H1 (cell line): ENCODE measurements around the gene WDR45B. TPM values are rescaled to one million over a fixed set of nuclear protein-coding genes. Genes with fewer than 3 reads are reported as not detected.

Experiments
- CTCF ChIA-PET: fragments of 300-600 bp; sonication (Branson Sonifier 250); formaldehyde crosslinking; loops from one replicate; lab custom pipeline; 2021; ENCODE audit not compliant: partially characterized antibody; lab: Charles Lee
- POLR2A ChIA-PET: fragments of 300-600 bp; sonication (Branson Sonifier 250); formaldehyde crosslinking; loops from one replicate; lab custom pipeline; 2021; ENCODE audit warnings: inconsistent platforms; ENCODE audit not compliant: partially characterized antibody; lab: Charles Lee
- DNase-seq, 2 experiments: peaks; one replicate each; pipeline versions ENCODE4 v3.0.0 to v3.0.0-alpha.2; 2010 to 2022; ENCODE audit warnings: low spot score in 2 of 2, low read depth in 1 of 2, mixed read lengths in 1 of 2
- FAIRE-seq: peaks from 2 replicates; lab custom pipeline; 2011; peaks lifted over from hg19 to GRCh38; lab: Jason Lieb, UNC
- H2AFZ ChIP-seq: 2 replicates; pipeline ENCODE4 v1.8.1; 2012; ENCODE audit warnings: low read length, inconsistent platforms
- H2AK5ac ChIP-seq: 2 replicates; pipeline ENCODE4 v1.6.1; 2013; ENCODE audit warnings: low read depth, low read length
- H2BK120ac ChIP-seq: replicated peaks from 2 replicates; pipeline ENCODE3; 2013; ENCODE audit warnings: low read depth, low read length, inconsistent platforms
- H2BK12ac ChIP-seq: 2 replicates; pipeline ENCODE4 v1.6.1; 2013; ENCODE audit warnings: low read depth, low read length
- H2BK15ac ChIP-seq: 2 replicates; pipeline ENCODE4 v1.6.1; 2013; ENCODE audit warnings: low read length
- H2BK20ac ChIP-seq: 2 replicates; pipeline ENCODE4 v1.6.1; 2013; ENCODE audit warnings: low read length
- H2BK5ac ChIP-seq: 2 replicates; pipeline ENCODE4 v1.6.1; 2013; ENCODE audit warnings: low read depth, low read length
- H3K14ac ChIP-seq: 2 replicates; pipeline ENCODE4 v1.6.1; 2013; ENCODE audit warnings: inconsistent platforms; ENCODE audit not compliant: insufficient read length
- H3K18ac ChIP-seq: 2 replicates; pipeline ENCODE4 v1.6.1; 2013; ENCODE audit warnings: low read length; ENCODE audit errors: extremely low read depth
- H3K23ac ChIP-seq: 2 replicates; pipeline ENCODE4 v1.6.1; 2013; ENCODE audit warnings: inconsistent platforms; ENCODE audit not compliant: insufficient read length
- H3K23me2 ChIP-seq: 2 replicates; pipeline ENCODE4 v1.6.1; 2013; ENCODE audit warnings: low read depth, low read length
- H3K27ac ChIP-seq: 2 replicates; pipeline ENCODE4 v1.6.1; 2011; ENCODE audit warnings: low read depth, low read length, inconsistent platforms
- H3K27me3 ChIP-seq, 4 experiments: replicated peaks in 1 of 4; 1 replicate in 1 of 4; 2 replicates in 3 of 4; pipeline versions ENCODE4 v1.6.1 to v1.8.1; 2011 to 2013; ENCODE audit warnings: low read length in 3 of 4, mild to moderate bottlenecking in 3 of 4, inconsistent platforms in 2 of 4, mixed read lengths in 2 of 4, moderate library complexity in 1 of 4; ENCODE audit not compliant: control insufficient read depth in 3 of 4, insufficient read depth in 3 of 4; ENCODE audit errors: extremely low read depth in 1 of 4
- H3K36me3 ChIP-seq, 4 experiments: 2 replicates each; pipeline versions ENCODE4 v1.6.1 to v1.8.1; 2011 to 2013; ENCODE audit warnings: mild to moderate bottlenecking in 4 of 4, low read length in 3 of 4, moderate library complexity in 2 of 4, control low read depth in 1 of 4, inconsistent platforms in 1 of 4; ENCODE audit not compliant: insufficient read depth in 4 of 4, control insufficient read depth in 2 of 4
- H3K4ac ChIP-seq: replicated peaks from 2 replicates; pipeline ENCODE3; 2013; ENCODE audit warnings: low read length, low read depth, mixed read lengths, inconsistent platforms; ENCODE audit not compliant: insufficient read length
- H3K4me1 ChIP-seq, 4 experiments: replicated peaks in 1 of 4; 1 replicate in 1 of 4; 2 replicates in 3 of 4; pipeline versions ENCODE4 v1.6.1 to v1.8.1; 2011 to 2013; ENCODE audit warnings: low read length in 3 of 4, inconsistent platforms in 2 of 4, mixed read lengths in 1 of 4; ENCODE audit not compliant: insufficient read depth in 4 of 4, control insufficient read depth in 3 of 4
- H3K4me2 ChIP-seq, 2 experiments: 2 replicates each; pipeline versions ENCODE4 v1.6.1 to v1.8.1; 2011 to 2013; ENCODE audit warnings: low read depth in 2 of 2, low read length in 2 of 2, control low read depth in 1 of 2, inconsistent platforms in 1 of 2, mild to moderate bottlenecking in 1 of 2; ENCODE audit not compliant: insufficient read depth in 1 of 2
- H3K4me3 ChIP-seq, 4 experiments: fragments of 200-600, 300-600 bp in 1 of 4; sonication (generic), shearing (Covaris generic), sonication (Bioruptor Twin) in 1 of 4; 2 replicates each; pipeline versions ENCODE4 v1.5.1 to v1.8.1; 2011 to 2016; ENCODE audit warnings: low read length in 4 of 4, low read depth in 3 of 4, control low read depth in 2 of 4, inconsistent platforms in 2 of 4, mild to moderate bottlenecking in 2 of 4, mixed read lengths in 1 of 4, moderate library complexity in 1 of 4; ENCODE audit not compliant: insufficient read depth in 2 of 4; ENCODE audit errors: extremely low read depth in 1 of 4
- H3K56ac ChIP-seq: replicated peaks from 2 replicates; pipeline ENCODE3; 2013; ENCODE audit warnings: low read depth, mild to moderate bottlenecking, mixed read lengths, low read length, inconsistent platforms; ENCODE audit not compliant: insufficient read length
- H3K79me1 ChIP-seq: 2 replicates; pipeline ENCODE4 v1.6.1; 2013; ENCODE audit warnings: low read depth, low read length, control low read depth
- H3K79me2 ChIP-seq, 2 experiments: 2 replicates each; pipeline versions ENCODE4 v1.6.1 to v1.8.1; 2012 to 2013; ENCODE audit warnings: low read length in 2 of 2, mild to moderate bottlenecking in 2 of 2, inconsistent platforms in 1 of 2; ENCODE audit not compliant: insufficient read depth in 2 of 2, control insufficient read depth in 1 of 2
- H3K9ac ChIP-seq, 4 experiments: replicated peaks in 1 of 4; 1 replicate in 1 of 4; 2 replicates in 3 of 4; pipeline versions ENCODE4 v1.6.1 to v1.8.1; 2011 to 2013; ENCODE audit warnings: low read depth in 3 of 4, low read length in 3 of 4, control low read depth in 2 of 4, mild to moderate bottlenecking in 2 of 4, moderate library complexity in 2 of 4, inconsistent platforms in 1 of 4; ENCODE audit errors: extremely low read depth in 1 of 4
- H3K9me3 ChIP-seq, 2 experiments: 2 replicates each; pipeline versions ENCODE4 v1.6.1 to v1.8.1; 2012 to 2013; ENCODE audit warnings: mild to moderate bottlenecking in 2 of 2, moderate library complexity in 2 of 2, control low read depth in 1 of 2, inconsistent platforms in 1 of 2, low read depth in 1 of 2, low read length in 1 of 2, mixed read lengths in 1 of 2; ENCODE audit not compliant: insufficient read depth in 2 of 2
- H4K20me1 ChIP-seq, 2 experiments: replicated peaks in 1 of 2; 2 replicates each; pipeline versions ENCODE3 to v1.8.1; 2011 to 2013; ENCODE audit warnings: inconsistent platforms in 2 of 2, low read length in 2 of 2, mild to moderate bottlenecking in 1 of 2; ENCODE audit not compliant: insufficient read depth in 2 of 2, control insufficient read depth in 1 of 2
- H4K5ac ChIP-seq: 2 replicates; pipeline ENCODE4 v1.6.1; 2013; ENCODE audit warnings: low read length, low read depth, mixed read lengths, inconsistent platforms; ENCODE audit not compliant: insufficient read length
- H4K8ac ChIP-seq: 2 replicates; pipeline ENCODE4 v1.8.0; 2013; ENCODE audit warnings: mild to moderate bottlenecking, moderate library complexity, low read length, inconsistent platforms; ENCODE audit not compliant: insufficient read depth; ENCODE audit errors: extremely low read depth
- H4K91ac ChIP-seq: replicated peaks from 2 replicates; pipeline ENCODE3; 2013; ENCODE audit warnings: low read length, mixed read lengths, inconsistent platforms; ENCODE audit not compliant: insufficient read length
- MAX ChIP-seq: IDR thresholded peaks from 2 replicates; pipeline ENCODE4 v1.6.1; 2012; ENCODE audit warnings: inconsistent platforms
- SUZ12 ChIP-seq: fragments of 200-600 bp; sonication (generic); IDR thresholded peaks from 2 replicates; pipeline ENCODE4 v1.6.1; 2012; ENCODE audit warnings: mild to moderate bottlenecking, inconsistent platforms, low read length, moderate library complexity, mixed read lengths
- TBP ChIP-seq: IDR thresholded peaks from 2 replicates; pipeline ENCODE4 v1.6.1; 2011; ENCODE audit warnings: low read depth, low read length, improper control_type of control experiment
- TEAD4 ChIP-seq: IDR thresholded peaks from 2 replicates; pipeline ENCODE4 v1.6.1; 2012; ENCODE audit warnings: low read depth, low read length, inconsistent platforms, mixed read lengths
- USF2 ChIP-seq: IDR thresholded peaks from 2 replicates; pipeline ENCODE4 v1.6.1; 2011; ENCODE audit warnings: low read length, improper control_type of control experiment
- YY1 ChIP-seq: IDR thresholded peaks from 2 replicates; pipeline ENCODE4 v1.6.1; 2011; ENCODE audit warnings: low read depth, mild to moderate bottlenecking, low read length
- WGBS, 2 experiments: shearing (Covaris generic) in 1 of 2; methylation state at CpG; one replicate each; pipeline versions ENCODE4 v1.1.6 to v1.1.7; 2013 to 2015; ENCODE audit warnings: low lambda C conversion rate in 2 of 2, mixed read lengths in 2 of 2, inconsistent platforms in 1 of 2, low coverage in 1 of 2, missing lambda C conversion rate in 1 of 2; ENCODE audit not compliant: insufficient replicate concordance in 2 of 2, insufficient coverage in 1 of 2, insufficient read length in 1 of 2; ENCODE audit errors: extremely low coverage in 1 of 2, missing lambda C conversion rate in 1 of 2; 5-methylcytosine and 5-hydroxymethylcytosine counted together
- polyA plus RNA-seq, 7 experiments: library from polyadenylated mRNA; depleted of rRNA in 3 of 7; stranded (reverse) in 5 of 7; unstranded in 2 of 7; fragments of >200 nt in 5 of 7; fragments of 200-250 nt in 2 of 7; gene quantifications; 1 replicate in 5 of 7; 2 replicates in 1 of 7; 4 replicates in 1 of 7; pipeline versions ENCODE4 v1.2.1 to v1.2.3, GENCODE V29; 2011 to 2013; ENCODE audit warnings: missing spikeins in 2 of 7, mixed read lengths in 2 of 7
- total RNA-seq: library from RNA; stranded (reverse); fragmentation: NEBNext Ultra II Directional; extraction: Animal tissue kit (Norgen Biotek cat#: 25700); gene quantifications from 2 replicates; pipeline ENCODE4 v1.2.1, GENCODE V29; 2021

Gene WDR45B
- total and polyA plus RNA-seq, 2 of the 8 experiments (the other 6 are each of a cell fraction or from before 2014, with no cell fraction given), result 82.0 to 100 TPM

GRCh38 chr17:82689077-82689476, 40.8 kb upstream of the WDR45B start:
- Histone ChIP-seq H3K27ac (no peak overlapping the region), H3K9me3 (no peaks in the 10 kb centered on the region), H4K91ac (no peak overlapping the region), H3K27me3 (no peaks in the 10 kb centered on the region; a peak in 1 of 7 replicates), H3K4me2 (no peak overlapping the region), H2BK5ac (no peak overlapping the region), H2BK15ac (no peak overlapping the region), H3K79me2 (no peaks in the 10 kb centered on the region), H4K8ac (no peak overlapping the region; the same call in 1 of the 2 replicates), H3K9ac (no peak overlapping the region), H2AFZ (no peak overlapping the region), H4K20me1 (peaks cover 0 to 1% of the 10 kb centered on the region in 2 experiments), H3K4ac (no peak overlapping the region), H3K23ac (no peak overlapping the region), H3K56ac (no peak overlapping the region), H3K36me3 (no peaks in the 10 kb centered on the region), H3K4me3 (no peak overlapping the region), H3K18ac (no peak overlapping the region), H3K4me1 (no peaks in the 10 kb centered on the region; a peak in 1 of 7 replicates), H3K14ac (no peak overlapping the region), H4K5ac (no peak overlapping the region), H2BK12ac (no peak overlapping the region), H2BK120ac (no peak overlapping the region), H2BK20ac (no peak overlapping the region), H3K79me1 (no peaks in the 10 kb centered on the region), H2AK5ac (no peak overlapping the region), H3K23me2 (no peaks in the 10 kb centered on the region)
- ChIA-PET POLR2A (interaction anchor here (0.7 kb wide), 2 partner anchors 38 to 42 kb away, joined by 3 to 4 read pairs; no protein-coding TSS in a partner anchor), CTCF (interaction anchor here (0.6 to 3.7 kb wide), 10 partner anchors 8 to 295 kb away, joined by 3 to 21 read pairs (median 4); no protein-coding TSS in a partner anchor)
- TF ChIP-seq TBP (no peak), YY1 (no peak), TEAD4 (no peak), MAX (no peak), SUZ12 (no peak), USF2 (no peak)
- FAIRE-seq (no peak), DNase-seq (no peak)
- WGBS, 2 experiments, result 93% methylated on average over 8 of the region's 8 CpGs; no CpG with 5 or more reads in 1 of the 2 experiments
